HEK293 (cell line): ENCODE results near the gene CRNKL1.

Source experiments
- GLI2 ChIP-seq: fragments of 450-650 bp; formaldehyde crosslinking; IDR thresholded peaks from 2 replicates; pipeline ENCODE4; 2017; ENCODE audit warnings: missing biosample characterization, missing genetic modification characterization, low read depth, borderline replicate concordance
- GLIS1 ChIP-seq: fragments of 450-650 bp; formaldehyde crosslinking; IDR thresholded peaks from 2 replicates; pipeline ENCODE4 v1.5.1; 2016; ENCODE audit warnings: missing biosample characterization, missing genetic modification characterization
- HOXA7 ChIP-seq: sonication (generic); formaldehyde crosslinking; IDR thresholded peaks from 2 replicates; pipeline ENCODE4 v1.8.1; 2022; ENCODE audit warnings: missing genetic modification reagents, borderline replicate concordance
- MYNN ChIP-seq: fragments of 450-650 bp; formaldehyde crosslinking; IDR thresholded peaks from 2 replicates; pipeline ENCODE4 v1.5.1; 2016; ENCODE audit warnings: missing biosample characterization, missing genetic modification characterization, borderline replicate concordance
- MZF1 ChIP-seq: fragments of 450-650 bp; formaldehyde crosslinking; IDR thresholded peaks from 2 replicates; pipeline ENCODE4 v1.5.1; 2017; ENCODE audit warnings: missing biosample characterization, missing genetic modification characterization, borderline replicate concordance
- RBAK ChIP-seq: fragments of 450-650 bp; formaldehyde crosslinking; IDR thresholded peaks from 2 replicates; pipeline ENCODE4 v1.5.1; 2016; ENCODE audit warnings: missing biosample characterization, missing genetic modification characterization
- YY2 ChIP-seq: fragments of 450-650 bp; formaldehyde crosslinking; IDR thresholded peaks from 2 replicates; pipeline ENCODE4 v1.5.1; 2016; ENCODE audit warnings: missing biosample characterization, missing genetic modification characterization
- ZBTB17 ChIP-seq: fragments of 450-650 bp; formaldehyde crosslinking; IDR thresholded peaks from 2 replicates; pipeline ENCODE4 v1.5.1; 2016; ENCODE audit warnings: missing biosample characterization, missing genetic modification characterization
- ZBTB20 ChIP-seq: fragments of 450-650 bp; formaldehyde crosslinking; IDR thresholded peaks from 2 replicates; pipeline ENCODE4 v1.5.1; 2016; ENCODE audit warnings: missing biosample characterization, missing genetic modification characterization
- ZBTB21 ChIP-seq: fragments of 450-650 bp; formaldehyde crosslinking; IDR thresholded peaks from 2 replicates; pipeline ENCODE4 v1.5.1; 2017; ENCODE audit warnings: missing biosample characterization, missing genetic modification characterization
- ZBTB48 ChIP-seq: fragments of 450-650 bp; formaldehyde crosslinking; IDR thresholded peaks from 2 replicates; pipeline ENCODE4 v1.5.1; 2016; ENCODE audit warnings: missing biosample characterization, missing genetic modification characterization
- ZBTB6 ChIP-seq: fragments of 450-650 bp; formaldehyde crosslinking; IDR thresholded peaks from 2 replicates; pipeline ENCODE4 v1.5.1; 2017; ENCODE audit warnings: missing biosample characterization, missing genetic modification characterization
- ZBTB8A ChIP-seq: fragments of 450-650 bp; formaldehyde crosslinking; IDR thresholded peaks from 2 replicates; pipeline ENCODE4 v1.5.1; 2016; ENCODE audit warnings: missing biosample characterization, missing genetic modification characterization
- ZFP41 ChIP-seq: fragments of 450-650 bp; formaldehyde crosslinking; IDR thresholded peaks from 2 replicates; pipeline ENCODE4 v1.5.1; 2016; ENCODE audit warnings: missing biosample characterization, missing genetic modification characterization, borderline replicate concordance
- ZFP69B ChIP-seq: fragments of 450-650 bp; formaldehyde crosslinking; IDR thresholded peaks from 2 replicates; pipeline ENCODE4 v1.5.1; 2016; ENCODE audit warnings: missing biosample characterization, missing genetic modification characterization
- ZNF174 ChIP-seq: fragments of 450-650 bp; formaldehyde crosslinking; IDR thresholded peaks from 2 replicates; pipeline ENCODE4 v1.5.0; 2017; ENCODE audit warnings: missing biosample characterization, mild to moderate bottlenecking, missing genetic modification characterization
- ZNF2 ChIP-seq: fragments of 450-650 bp; formaldehyde crosslinking; IDR thresholded peaks from 2 replicates; pipeline ENCODE4 v1.5.1; 2016; ENCODE audit warnings: missing biosample characterization, missing genetic modification characterization
- ZNF202 ChIP-seq: fragments of 450-650 bp; formaldehyde crosslinking; IDR thresholded peaks from 2 replicates; pipeline ENCODE4 v1.5.1; 2016; ENCODE audit warnings: missing biosample characterization, missing genetic modification characterization, borderline replicate concordance
- ZNF214 ChIP-seq: fragments of 450-650 bp; formaldehyde crosslinking; IDR thresholded peaks from 2 replicates; pipeline ENCODE4 v1.5.1; 2017; ENCODE audit warnings: missing biosample characterization, mild to moderate bottlenecking, missing genetic modification characterization, borderline replicate concordance
- ZNF223 ChIP-seq: fragments of 450-650 bp; formaldehyde crosslinking; IDR thresholded peaks from 2 replicates; pipeline ENCODE4 v1.5.1; 2016; ENCODE audit warnings: missing biosample characterization, missing genetic modification characterization
- ZNF350 ChIP-seq: fragments of 450-650 bp; formaldehyde crosslinking; IDR thresholded peaks from 2 replicates; pipeline ENCODE4 v1.5.0; 2017; ENCODE audit warnings: missing biosample characterization, mild to moderate bottlenecking, missing genetic modification characterization
- ZNF423 ChIP-seq: fragments of 450-650 bp; formaldehyde crosslinking; IDR thresholded peaks from 2 replicates; pipeline ENCODE4 v1.5.1; 2016; ENCODE audit warnings: missing biosample characterization, missing genetic modification characterization
- ZNF510 ChIP-seq: fragments of 450-650 bp; formaldehyde crosslinking; IDR thresholded peaks from 2 replicates; pipeline ENCODE4 v1.5.1; 2018; ENCODE audit warnings: mild to moderate bottlenecking, missing genetic modification characterization, missing biosample characterization; ENCODE audit not compliant: insufficient replicate concordance
- ZNF521 ChIP-seq: fragments of 450-650 bp; formaldehyde crosslinking; IDR thresholded peaks from 2 replicates; pipeline ENCODE4 v1.5.1; 2017; ENCODE audit warnings: missing biosample characterization, mild to moderate bottlenecking, missing genetic modification characterization
- ZNF544 ChIP-seq: fragments of 450-650 bp; formaldehyde crosslinking; IDR thresholded peaks from 2 replicates; pipeline ENCODE4 v1.5.0; 2017; ENCODE audit warnings: missing biosample characterization, missing genetic modification characterization
- ZNF561 ChIP-seq: fragments of 450-650 bp; IDR thresholded peaks from 2 replicates; pipeline ENCODE4 v1.5.1; 2018; ENCODE audit warnings: missing biosample characterization, missing genetic modification characterization, borderline replicate concordance
- ZNF610 ChIP-seq: fragments of 450-650 bp; formaldehyde crosslinking; IDR thresholded peaks from 2 replicates; pipeline ENCODE4 v1.5.1; 2016; ENCODE audit warnings: missing biosample characterization, missing genetic modification characterization, borderline replicate concordance
- ZNF623 ChIP-seq: fragments of 450-650 bp; formaldehyde crosslinking; IDR thresholded peaks from 2 replicates; pipeline ENCODE4 v1.5.1; 2016; ENCODE audit warnings: missing biosample characterization, missing genetic modification characterization
- ZNF626 ChIP-seq: fragments of 450-650 bp; sonication (Bioruptor Pico); formaldehyde crosslinking; IDR thresholded peaks from 2 replicates; pipeline ENCODE4 v1.5.1; 2018; ENCODE audit warnings: missing biosample characterization, missing genetic modification characterization, inconsistent platforms
- ZNF658 ChIP-seq: fragments of 450-650 bp; formaldehyde crosslinking; IDR thresholded peaks from 2 replicates; pipeline ENCODE4; 2016; ENCODE audit warnings: missing biosample characterization, missing genetic modification characterization
- ZNF660 ChIP-seq: fragments of 450-650 bp; IDR thresholded peaks from 2 replicates; pipeline ENCODE4 v1.5.1; 2018; ENCODE audit warnings: missing biosample characterization, mild to moderate bottlenecking, missing genetic modification characterization
- ZNF747 ChIP-seq: fragments of 450-650 bp; formaldehyde crosslinking; IDR thresholded peaks from 2 replicates; pipeline ENCODE4 v1.5.1; 2016; ENCODE audit warnings: missing biosample characterization, missing genetic modification characterization
- ZNF785 ChIP-seq: fragments of 450-650 bp; formaldehyde crosslinking; IDR thresholded peaks from 2 replicates; pipeline ENCODE4 v1.5.1; 2016; ENCODE audit warnings: missing biosample characterization, missing genetic modification characterization
- TF ChIP-seq, protein P1 (sequence below): fragments of 450-650 bp; formaldehyde crosslinking; IDR thresholded peaks from 2 replicates; pipeline ENCODE4; 2016; ENCODE audit warnings: missing biosample characterization, missing genetic modification characterization
- TF ChIP-seq, protein P2 (sequence below): fragments of 450-650 bp; formaldehyde crosslinking; IDR thresholded peaks from 2 replicates; pipeline ENCODE4 v1.5.1; 2016; ENCODE audit warnings: missing biosample characterization, missing genetic modification characterization
- TF ChIP-seq, protein P3 (sequence below): fragments of 450-650 bp; formaldehyde crosslinking; IDR thresholded peaks from 2 replicates; pipeline ENCODE4 v1.5.1; 2016; ENCODE audit warnings: missing biosample characterization, missing genetic modification characterization
- TF ChIP-seq, protein P4 (sequence below): fragments of 450-650 bp; formaldehyde crosslinking; IDR thresholded peaks from 2 replicates; pipeline ENCODE4 v1.5.1; 2016; ENCODE audit warnings: missing biosample characterization, missing genetic modification characterization

CRNKL1 gene

GRCh38 chr20:20010639-20011500, 41.4 kb downstream of the CRNKL1 start (continued):
- TF ChIP-seq ZNF610 (tag by site-specific recombination) (no peak), ZNF658 (tag by site-specific recombination) (no peak), YY2 (no peak), MZF1 (tag by site-specific recombination) (no peak), ZFP41 (tag by site-specific recombination) (no peak), ZBTB8A (no peak), ZNF521 (tag by site-specific recombination) (no peak), ZNF174 (no peak), ZBTB17 (tag by site-specific recombination) (no peak), ZNF785 (tag by site-specific recombination) (no peak), ZNF626 (tag by site-specific recombination) (no peak), ZNF623 (tag by site-specific recombination) (no peak), ZNF2 (tag by site-specific recombination) (no peak), ZFP69B (tag by site-specific recombination) (no peak), MYNN (tag by site-specific recombination) (no peak), GLIS1 (no peak), ZNF350 (no peak), ZNF561 (tag by site-specific recombination) (no peak), ZNF423 (tag by site-specific recombination) (no peak), ZBTB48 (no peak), ZNF544 (tag by site-specific recombination) (no peak), ZNF214 (tag by site-specific recombination) (no peak), ZNF510 (tag by site-specific recombination) (no peak), ZBTB20 (tag by site-specific recombination) (no peak), ZBTB21 (tag by site-specific recombination) (no peak), ZBTB6 (tag by site-specific recombination) (no peak), ZNF747 (tag by site-specific recombination) (no peak), GLI2 (tag by site-specific recombination) (peak; percentile 70; the same call in 1 of the 2 replicates), RBAK (tag by site-specific recombination) (no peak), HOXA7 (CRISPR knock-in tag) (no peak), ZNF660 (tag by site-specific recombination) (no peak), ZNF202 (tag by site-specific recombination) (no peak), ZNF223 (tag by site-specific recombination) (no peak)
- TF ChIP-seq, protein P1, sequence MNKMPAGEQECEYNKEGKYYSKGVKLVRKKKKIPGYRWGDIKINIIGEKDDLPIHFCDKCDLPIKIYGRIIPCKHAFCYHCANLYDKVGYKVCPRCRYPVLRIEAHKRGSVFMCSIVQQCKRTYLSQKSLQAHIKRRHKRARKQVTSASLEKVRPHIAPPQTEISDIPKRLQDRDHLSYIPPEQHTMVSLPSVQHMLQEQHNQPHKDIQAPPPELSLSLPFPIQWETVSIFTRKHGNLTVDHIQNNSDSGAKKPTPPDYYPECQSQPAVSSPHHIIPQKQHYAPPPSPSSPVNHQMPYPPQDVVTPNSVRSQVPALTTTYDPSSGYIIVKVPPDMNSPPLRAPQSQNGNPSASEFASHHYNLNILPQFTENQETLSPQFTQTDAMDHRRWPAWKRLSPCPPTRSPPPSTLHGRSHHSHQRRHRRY = no peak
- TF ChIP-seq, protein P2, sequence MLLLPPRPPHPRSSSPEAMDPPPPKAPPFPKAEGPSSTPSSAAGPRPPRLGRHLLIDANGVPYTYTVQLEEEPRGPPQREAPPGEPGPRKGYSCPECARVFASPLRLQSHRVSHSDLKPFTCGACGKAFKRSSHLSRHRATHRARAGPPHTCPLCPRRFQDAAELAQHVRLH (tag by site-specific recombination) = no peak
- TF ChIP-seq, protein P3, sequence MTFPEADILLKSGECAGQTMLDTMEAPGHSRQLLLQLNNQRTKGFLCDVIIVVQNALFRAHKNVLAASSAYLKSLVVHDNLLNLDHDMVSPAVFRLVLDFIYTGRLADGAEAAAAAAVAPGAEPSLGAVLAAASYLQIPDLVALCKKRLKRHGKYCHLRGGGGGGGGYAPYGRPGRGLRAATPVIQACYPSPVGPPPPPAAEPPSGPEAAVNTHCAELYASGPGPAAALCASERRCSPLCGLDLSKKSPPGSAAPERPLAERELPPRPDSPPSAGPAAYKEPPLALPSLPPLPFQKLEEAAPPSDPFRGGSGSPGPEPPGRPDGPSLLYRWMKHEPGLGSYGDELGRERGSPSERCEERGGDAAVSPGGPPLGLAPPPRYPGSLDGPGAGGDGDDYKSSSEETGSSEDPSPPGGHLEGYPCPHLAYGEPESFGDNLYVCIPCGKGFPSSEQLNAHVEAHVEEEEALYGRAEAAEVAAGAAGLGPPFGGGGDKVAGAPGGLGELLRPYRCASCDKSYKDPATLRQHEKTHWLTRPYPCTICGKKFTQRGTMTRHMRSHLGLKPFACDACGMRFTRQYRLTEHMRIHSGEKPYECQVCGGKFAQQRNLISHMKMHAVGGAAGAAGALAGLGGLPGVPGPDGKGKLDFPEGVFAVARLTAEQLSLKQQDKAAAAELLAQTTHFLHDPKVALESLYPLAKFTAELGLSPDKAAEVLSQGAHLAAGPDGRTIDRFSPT = no peak
- TF ChIP-seq, protein P4, sequence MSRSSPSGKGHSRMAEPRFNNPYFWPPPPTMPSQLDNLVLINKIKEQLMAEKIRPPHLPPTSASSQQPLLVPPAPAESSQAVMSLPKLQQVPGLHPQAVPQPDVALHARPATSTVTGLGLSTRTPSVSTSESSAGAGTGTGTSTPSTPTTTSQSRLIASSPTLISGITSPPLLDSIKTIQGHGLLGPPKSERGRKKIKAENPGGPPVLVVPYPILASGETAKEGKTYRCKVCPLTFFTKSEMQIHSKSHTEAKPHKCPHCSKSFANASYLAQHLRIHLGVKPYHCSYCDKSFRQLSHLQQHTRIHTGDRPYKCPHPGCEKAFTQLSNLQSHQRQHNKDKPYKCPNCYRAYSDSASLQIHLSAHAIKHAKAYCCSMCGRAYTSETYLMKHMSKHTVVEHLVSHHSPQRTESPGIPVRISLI = no peak
